Upper lobe of right lung (tissue), 1 donor: Measurements from ENCODE around the gene PPP2R3B. TPM values are rescaled to one million over a fixed set of nuclear protein-coding genes. Genes with fewer than 3 reads are reported as not detected.
"Not testable (repeated sequence)": the region's sequence is repeated elsewhere in the genome, so short reads cannot be mapped to it uniquely, and the experiment has no call there.

Experiments
- ATAC-seq: fragments of 200-7000 bp; cut with Tn5 transposase; one replicate; pipeline ENCODE4 v1.9.1; 2020; ENCODE audit warnings: mild to moderate bottlenecking, moderate library complexity
- DNase-seq: peaks from one replicate; pipeline ENCODE4 v3.0.0-alpha.2; 2020
- H3K27ac ChIP-seq: fragments of 200-600 bp; one replicate; pipeline ENCODE4 v1.8.0; 2022
- H3K27me3 ChIP-seq: fragments of 200-600 bp; one replicate; pipeline ENCODE4 v1.8.0; 2022; ENCODE audit warnings: mild to moderate bottlenecking
- H3K36me3 ChIP-seq: fragments of 200-600 bp; one replicate; pipeline ENCODE4 v1.8.0; 2022
- H3K4me1 ChIP-seq: fragments of 200-600 bp; one replicate; pipeline ENCODE4 v1.8.0; 2022
- H3K4me3 ChIP-seq: fragments of 200-600 bp; one replicate; pipeline ENCODE4 v1.8.0; 2022; ENCODE audit warnings: mild to moderate bottlenecking
- H3K9me3 ChIP-seq: fragments of 200-600 bp; one replicate; pipeline ENCODE4 v1.8.0; 2022
- intact Hi-C: fragments of 100-400 bp; cut with DNase I; formaldehyde crosslinking; loops from one replicate; pipeline ENCODE4 v1.11.0; 2022
- total RNA-seq: library from RNA; stranded (reverse); fragmentation: NEBNext Ultra II Directional; extraction: Animal tissue kit (Norgen Biotek cat#: 25700); gene quantifications from one replicate; pipeline ENCODE4 v1.2.1, GENCODE V29; 2021
- TF ChIP-seq, protein P1 (sequence below): fragments of 200-600 bp; IDR thresholded peaks from one replicate; pipeline ENCODE4 v1.8.0; 2022; ENCODE audit warnings: antibody characterized with exemption
- donor health status: DM: no; HTN: yes; CAD: no; lungs with severe emphysema.

PPP2R3B gene
- total RNA-seq, 1 donor from 2014 or later = 12.8 TPM

DNA sequence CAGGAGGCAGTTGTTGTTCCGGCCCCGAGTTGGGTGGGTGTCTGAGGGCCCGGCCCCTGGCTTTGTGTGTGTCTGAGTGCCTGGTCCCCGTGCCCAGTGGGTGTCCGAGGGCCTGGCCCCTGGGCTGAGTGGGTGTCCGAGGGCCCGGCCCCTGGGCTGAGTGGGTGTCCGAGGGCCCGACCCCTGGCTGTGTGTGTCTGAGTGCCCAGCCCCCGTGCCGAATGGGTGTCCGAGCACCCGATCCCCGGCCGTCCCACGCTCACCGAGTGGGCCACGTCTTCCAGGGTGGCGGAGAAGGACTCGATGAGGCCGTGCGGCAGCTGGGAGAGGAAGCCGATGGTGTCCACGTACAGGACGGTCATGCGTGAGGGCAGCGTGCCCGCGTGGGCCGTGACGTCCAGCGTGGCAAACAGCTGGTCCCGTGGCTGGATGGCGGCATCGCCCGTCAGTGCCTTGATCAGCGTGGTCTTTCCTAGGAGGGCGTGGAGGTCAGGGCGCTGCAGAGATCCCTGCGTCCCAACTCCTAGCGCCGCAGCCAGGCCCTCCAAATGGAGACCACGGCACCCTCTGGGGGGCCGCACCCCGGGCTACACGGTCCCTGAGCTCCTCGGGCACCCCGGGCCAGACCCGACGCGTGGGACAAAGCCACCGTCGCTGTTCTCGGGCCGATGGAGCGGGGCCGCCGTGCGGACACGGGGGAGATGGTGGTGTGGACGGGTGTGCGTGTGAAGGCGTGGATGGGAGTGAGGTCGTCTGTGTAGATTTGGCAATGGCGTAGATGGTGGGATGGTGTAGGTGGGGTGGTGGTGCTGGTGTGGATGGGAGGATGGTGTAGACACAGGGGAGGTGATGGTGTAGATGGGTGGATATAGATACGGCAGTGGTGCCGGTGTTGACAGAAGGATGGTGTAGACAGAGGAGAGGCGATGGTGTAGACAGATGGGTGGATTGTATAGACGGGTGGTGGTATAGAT lies 75.3 kb downstream of the PPP2R3B start:
- H3K36me3 ChIP-seq = peaks cover 76% of the 10 kb centered on the region
- ATAC-seq (peak; percentile 3), DNase-seq (peak; percentile 59)

DNA sequence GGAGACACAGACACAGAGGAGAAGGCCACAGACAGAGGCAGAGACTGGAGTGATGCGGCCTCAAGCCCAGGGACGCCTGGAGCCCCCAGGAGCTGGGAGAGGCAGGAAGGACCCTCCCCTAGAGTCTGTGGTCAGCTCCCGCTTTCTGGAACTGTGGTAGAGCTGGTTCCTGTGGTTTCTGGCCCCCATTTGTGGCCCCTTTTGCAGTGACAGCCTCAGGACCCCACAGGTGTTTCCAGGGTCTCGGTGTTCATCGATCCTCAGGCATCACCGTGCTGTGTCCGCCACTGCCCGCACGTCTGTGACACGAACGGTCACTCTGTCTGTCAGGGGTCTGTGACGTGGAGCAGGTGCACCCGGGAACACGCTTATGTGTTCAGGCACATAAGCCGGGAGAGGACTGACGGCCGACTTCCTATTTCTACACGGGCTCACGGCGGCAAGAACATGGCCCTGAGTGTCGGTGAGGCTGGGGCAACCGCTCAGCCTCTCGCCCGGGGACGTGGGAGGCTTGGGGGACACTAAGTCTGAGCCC lies 76.0 kb downstream of the PPP2R3B start:
- Histone ChIP-seq H3K36me3 (peaks cover 83% of the 10 kb centered on the region), H3K27ac (no peak overlapping the region), H3K4me3 (no peak overlapping the region), H3K4me1 (no peaks in the 10 kb centered on the region), H3K27me3 (no peaks in the 10 kb centered on the region), H3K9me3 (no peaks in the 10 kb centered on the region)
- DNase-seq (peak; percentile 53), ATAC-seq (no peak)
- TF ChIP-seq, protein P1, sequence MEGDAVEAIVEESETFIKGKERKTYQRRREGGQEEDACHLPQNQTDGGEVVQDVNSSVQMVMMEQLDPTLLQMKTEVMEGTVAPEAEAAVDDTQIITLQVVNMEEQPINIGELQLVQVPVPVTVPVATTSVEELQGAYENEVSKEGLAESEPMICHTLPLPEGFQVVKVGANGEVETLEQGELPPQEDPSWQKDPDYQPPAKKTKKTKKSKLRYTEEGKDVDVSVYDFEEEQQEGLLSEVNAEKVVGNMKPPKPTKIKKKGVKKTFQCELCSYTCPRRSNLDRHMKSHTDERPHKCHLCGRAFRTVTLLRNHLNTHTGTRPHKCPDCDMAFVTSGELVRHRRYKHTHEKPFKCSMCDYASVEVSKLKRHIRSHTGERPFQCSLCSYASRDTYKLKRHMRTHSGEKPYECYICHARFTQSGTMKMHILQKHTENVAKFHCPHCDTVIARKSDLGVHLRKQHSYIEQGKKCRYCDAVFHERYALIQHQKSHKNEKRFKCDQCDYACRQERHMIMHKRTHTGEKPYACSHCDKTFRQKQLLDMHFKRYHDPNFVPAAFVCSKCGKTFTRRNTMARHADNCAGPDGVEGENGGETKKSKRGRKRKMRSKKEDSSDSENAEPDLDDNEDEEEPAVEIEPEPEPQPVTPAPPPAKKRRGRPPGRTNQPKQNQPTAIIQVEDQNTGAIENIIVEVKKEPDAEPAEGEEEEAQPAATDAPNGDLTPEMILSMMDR = no peak
- intact Hi-C loops = no loop called here

More for the DNA sequence above, 75.3 kb downstream of the PPP2R3B start:
- TF ChIP-seq, protein P1 = no peak
- H3K27ac ChIP-seq = no peak overlapping the region
- no peaks in the 10 kb centered on the region for H3K27me3 ChIP-seq
- H3K4me3 ChIP-seq = no peak overlapping the region
- H3K4me1 ChIP-seq = no peaks in the 10 kb centered on the region
- H3K9me3 ChIP-seq = no peaks in the 10 kb centered on the region
- intact Hi-C loops = no loop called here

DNA sequence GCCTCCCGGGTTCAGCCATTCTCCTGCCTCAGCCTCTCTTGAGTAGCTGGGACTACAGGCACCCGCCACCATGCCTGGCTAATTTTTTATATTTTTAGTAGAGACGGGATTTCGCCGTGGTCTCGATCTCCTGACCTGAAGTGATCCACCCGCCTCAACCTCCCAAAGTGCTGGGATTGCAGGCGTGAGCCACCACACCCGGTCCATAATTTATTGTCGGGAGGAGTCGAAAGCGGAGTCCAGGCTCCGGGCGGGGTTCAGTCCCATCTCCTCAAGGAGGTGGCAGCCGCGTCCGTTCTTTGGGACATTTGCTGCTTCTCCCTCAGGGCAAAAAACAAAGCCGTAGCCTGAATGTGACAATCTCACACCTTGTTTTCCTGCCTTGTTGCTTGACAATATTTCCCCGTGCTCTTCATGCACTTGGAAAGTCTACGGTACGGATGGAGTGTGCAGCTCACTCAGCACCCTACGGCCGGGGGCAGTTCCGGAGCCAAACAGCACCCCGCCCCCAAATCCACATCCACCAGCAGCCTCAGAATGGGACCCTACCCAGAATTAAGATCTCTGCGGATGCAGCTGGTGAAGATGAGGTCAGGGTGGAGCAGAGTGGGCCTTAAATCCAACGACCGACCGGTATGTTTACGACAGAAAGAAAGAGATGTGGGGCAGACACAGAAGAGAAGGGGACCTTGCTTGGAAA lies 77.7 kb downstream of the PPP2R3B start:
- intact Hi-C loops = no loop called here
- Histone ChIP-seq H3K27ac (no peak overlapping the region), H3K4me1 (no peaks in the 10 kb centered on the region), H3K4me3 (no peak overlapping the region), H3K9me3 (no peaks in the 10 kb centered on the region), H3K36me3 (peaks cover 81% of the 10 kb centered on the region), H3K27me3 (no peaks in the 10 kb centered on the region)
- ATAC-seq (no peak), DNase-seq (peak; percentile 43)
- TF ChIP-seq, protein P1 = no peak

- DNase-seq (peak; percentile 64), ATAC-seq (no peak)
- TF ChIP-seq, protein P1 = no peak
- Histone ChIP-seq H3K4me1 (no peaks in the 10 kb centered on the region), H3K9me3 (no peaks in the 10 kb centered on the region), H3K4me3 (no peak overlapping the region), H3K27me3 (no peaks in the 10 kb centered on the region), H3K27ac (no peak overlapping the region), H3K36me3 (peaks cover 76% of the 10 kb centered on the region)
- intact Hi-C loops = no loop called here
Observed at GRCh38 chrX:307261-308111, 79.2 kb downstream of the PPP2R3B start.

- H3K9me3 ChIP-seq, H3K4me3 ChIP-seq, DNase-seq, ATAC-seq, H3K27ac ChIP-seq, H3K4me1 ChIP-seq, H3K27me3 ChIP-seq, intact Hi-C loops: not testable (repeated sequence)
- H3K36me3 ChIP-seq = peaks cover 77% of the 10 kb centered on the region
Observed at GRCh38 chrX:306614-307251, 80.0 kb downstream of the PPP2R3B start.

- ATAC-seq, H3K27ac ChIP-seq, intact Hi-C loops, H3K4me1 ChIP-seq, H3K4me3 ChIP-seq, H3K27me3 ChIP-seq, H3K9me3 ChIP-seq: not testable (repeated sequence)
- DNase-seq = peak; percentile 52
- H3K36me3 ChIP-seq = peaks cover 77% of the 10 kb centered on the region
Observed at GRCh38 chrX:305781-306613, 80.7 kb downstream of the PPP2R3B start.
